Renal cortex interstitium (tissue), 11 donors: ENCODE results near the gene GLI2. TPM values are rescaled to one million over a fixed set of nuclear protein-coding genes. Genes with fewer than 3 reads are reported as not detected.

ENCODE experiments used
- DNase-seq, 11 donors: peaks; one replicate each; pipeline ENCODE4 v3.0.0-alpha.2; 2013; ENCODE audit warnings: low read depth in 9 of 11, low spot score in 4 of 11; ENCODE audit errors: extremely low read depth in 1 of 11
- polyA plus RNA-seq, 3 donors: library from polyadenylated mRNA; unstranded; fragments of 120-200 nt; gene quantifications; one replicate each; pipeline ENCODE4 v1.2.1, GENCODE V29; 2013; ENCODE audit not compliant: insufficient read length in 3 of 3

The GLI2 gene
- polyA plus RNA-seq, 3 donors: 11.2 to 16.3 (median 12.8) TPM

GRCh38 chr2:120777170-120777751 is 41.6 kb downstream of the GLI2 start:
- DNase-seq: no peak

- no peak for DNase-seq
Observed at GRCh38 chr2:120777787-120778186, 42.1 kb downstream of the GLI2 start.

GRCh38 chr2:120778244-120778643 is 42.6 kb downstream of the GLI2 start:
- no peak for DNase-seq

- DNase-seq: no peak
Observed at GRCh38 chr2:120779781-120780283, 44.2 kb downstream of the GLI2 start.

- DNase-seq: no peak
Observed at GRCh38 chr2:120780402-120780801, 44.7 kb downstream of the GLI2 start.

GRCh38 chr2:120783371-120783791 is 47.7 kb downstream of the GLI2 start:
- no peak for DNase-seq

GRCh38 chr2:120783969-120784372 is 48.3 kb downstream of the GLI2 start:
- DNase-seq: no peak
